Measurements from ENCODE around the gene ABCB1. TPM values are rescaled to one million over a fixed set of nuclear protein-coding genes. Genes with fewer than 3 reads are reported as not detected.

The ABCB1 gene
- total RNA-seq, 4 donors from 2014 or later = 0.22 to 0.56 (median 0.30) TPM

DNA sequence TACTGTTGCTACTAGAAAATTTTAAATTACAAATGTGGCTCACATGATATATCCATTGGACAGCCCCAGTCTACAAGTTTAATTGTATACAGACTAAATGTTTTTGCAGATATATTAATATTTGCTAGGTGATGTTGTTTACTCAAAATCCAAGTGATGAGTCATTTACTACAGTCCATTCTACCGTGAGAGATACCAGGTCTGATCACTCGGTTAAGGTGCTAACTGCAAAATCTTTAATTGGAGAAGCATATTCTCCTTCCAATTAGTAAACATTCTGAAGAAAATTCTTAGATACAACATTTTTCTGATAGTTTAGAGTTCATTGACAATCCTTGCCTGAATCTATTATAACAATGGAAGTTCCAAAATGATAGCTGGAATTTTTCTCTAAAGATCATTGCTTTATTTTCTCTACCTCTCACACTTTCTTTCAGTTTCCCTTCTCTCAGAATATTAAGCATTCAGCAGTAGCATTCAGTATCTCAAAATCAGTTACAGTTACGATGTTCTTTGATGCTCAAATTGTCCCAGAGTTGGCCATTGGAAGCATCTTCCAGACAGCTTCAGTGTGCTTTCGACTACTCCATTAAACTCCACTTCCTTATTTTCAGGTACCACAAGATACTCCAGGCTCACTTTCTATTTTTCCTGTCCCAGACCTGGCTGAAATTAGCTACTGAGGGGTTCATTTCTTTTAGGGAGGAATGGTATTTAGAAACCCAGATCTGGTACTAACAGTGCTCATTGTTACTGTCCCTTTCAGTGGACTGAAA, 2.3 kb downstream of the ABCB1 start:
- H3K27ac ChIP-seq = no peak overlapping the region
- H3K36me3 ChIP-seq = no peaks in the 10 kb centered on the region
- no peak overlapping the region for H3K4me3 ChIP-seq
- intact Hi-C loops (cut with DNase I; ENCODE audit: low total_unique reads) (no loop called here), in situ Hi-C loops (cut with MboI; ENCODE audit: low sequenced_read_pairs in 4 of 4) (no loop called here)
- DNase-seq (no peak), ATAC-seq (no peak)
- TF ChIP-seq POLR2A (IDR thresholded peaks at IDR 0.05) (no peak), CTCF (IDR thresholded peaks at IDR 0.05 in 4 of 5, conservative IDR thresholded peaks at IDR 0.05 in 1 of 5) (no peak)
- H3K4me1 ChIP-seq = peaks cover 4 to 10% of the 10 kb centered on the region in 2 donors
- no peaks in the 10 kb centered on the region for H3K9me3 ChIP-seq
- peaks cover 0 to 20% (median 0%) of the 10 kb centered on the region in 3 donors for H3K27me3 ChIP-seq

- peaks cover 0 to 15% (median 0%) of the 10 kb centered on the region in 3 donors for H3K27me3 ChIP-seq
- in situ Hi-C loops (cut with MboI; ENCODE audit: low sequenced_read_pairs in 4 of 4) = no loop called here
- no peak overlapping the region for H3K27ac ChIP-seq
- peaks cover 4 to 10% of the 10 kb centered on the region in 2 donors for H3K4me1 ChIP-seq
- ATAC-seq (no peak), DNase-seq (no peak)
- H3K4me3 ChIP-seq = no peak overlapping the region
- intact Hi-C loops (cut with DNase I; ENCODE audit: low total_unique reads) = no loop called here
- TF ChIP-seq CTCF (IDR thresholded peaks at IDR 0.05 in 4 of 5, conservative IDR thresholded peaks at IDR 0.05 in 1 of 5) = no peak
- no peak for TF ChIP-seq POLR2A (IDR thresholded peaks at IDR 0.05)
- no peaks in the 10 kb centered on the region for H3K9me3 ChIP-seq
- H3K36me3 ChIP-seq = no peaks in the 10 kb centered on the region
Measured at GRCh38 chr7:87596696-87597095, 4.0 kb downstream of the ABCB1 start.

GRCh38 chr7:87596136-87596535, 4.5 kb downstream of the ABCB1 start:
- Histone ChIP-seq H3K36me3 (no peaks in the 10 kb centered on the region), H3K4me3 (no peak overlapping the region), H3K9me3 (no peaks in the 10 kb centered on the region), H3K27me3 (peaks cover 0 to 14% (median 0%) of the 10 kb centered on the region in 3 donors), H3K4me1 (peaks cover 3 to 9% of the 10 kb centered on the region in 2 donors), H3K27ac (no peak overlapping the region)
- in situ Hi-C loops (cut with MboI; ENCODE audit: low sequenced_read_pairs in 4 of 4) (no loop called here), intact Hi-C loops (cut with DNase I; ENCODE audit: low total_unique reads) (no loop called here)
- no peak for ATAC-seq
- TF ChIP-seq POLR2A (IDR thresholded peaks at IDR 0.05) (no peak), CTCF (IDR thresholded peaks at IDR 0.05 in 4 of 5, conservative IDR thresholded peaks at IDR 0.05 in 1 of 5) (no peak)
- no peak for DNase-seq

GRCh38 chr7:87592300-87592699, 8.4 kb downstream of the ABCB1 start:
- no peak for ATAC-seq
- in situ Hi-C loops (cut with MboI; ENCODE audit: low sequenced_read_pairs in 4 of 4) = no loop called here

More at GRCh38 chr7:87592300-87592699, 8.4 kb downstream of the ABCB1 start:
- DNase-seq = no peak
- Histone ChIP-seq H3K27me3 (no peaks in the 10 kb centered on the region), H3K9me3 (no peaks in the 10 kb centered on the region), H3K36me3 (no peaks in the 10 kb centered on the region), H3K27ac (no peak overlapping the region), H3K4me3 (no peak overlapping the region), H3K4me1 (no peaks in the 10 kb centered on the region)
- intact Hi-C loops (cut with DNase I; ENCODE audit: low total_unique reads) = no loop called here
- TF ChIP-seq POLR2A (IDR thresholded peaks at IDR 0.05) (no peak), CTCF (IDR thresholded peaks at IDR 0.05 in 4 of 5, conservative IDR thresholded peaks at IDR 0.05 in 1 of 5) (no peak)
